CD4-positive, CD25-positive, alpha-beta regulatory T cell (primary cell): ENCODE measurements around the gene BCL2L13. TPM values are rescaled to one million over a fixed set of nuclear protein-coding genes. Genes with fewer than 3 reads are reported as not detected.

Experiments used
- ATAC-seq, 2 donors: fragments of 150-1000 bp; cut with Tn5 transposase; one replicate each; pipeline ENCODE4 v1.10.0; 2021; ENCODE audit warnings: low read depth in 2 of 2, moderate number of reproducible peaks in 2 of 2, moderate library complexity in 1 of 2
- DNase-seq, 3 donors: peaks; one replicate each; pipeline versions ENCODE4 v3.0.0 to v3.0.0-alpha.2; 2012 to 2022; ENCODE audit warnings: mixed read lengths in 1 of 3
- H3K27ac ChIP-seq: one replicate; pipeline ENCODE4 v1.7.0; 2013; ENCODE audit warnings: mild to moderate bottlenecking, low read length; ENCODE audit not compliant: insufficient read depth, poor library complexity, severe bottlenecking
- H3K27me3 ChIP-seq: one replicate; pipeline ENCODE4 v1.7.0; 2013; ENCODE audit warnings: low read length; ENCODE audit not compliant: control insufficient read depth, insufficient read depth
- H3K36me3 ChIP-seq: one replicate; pipeline ENCODE4 v1.7.0; 2013; ENCODE audit warnings: mild to moderate bottlenecking, low read length, moderate library complexity; ENCODE audit not compliant: control insufficient read depth, insufficient read depth
- H3K4me1 ChIP-seq: 2 replicates; pipeline ENCODE4 v1.7.0; 2013; ENCODE audit warnings: mild to moderate bottlenecking, low read length; ENCODE audit not compliant: insufficient read depth, control insufficient read depth, poor library complexity, severe bottlenecking
- H3K4me3 ChIP-seq: one replicate; pipeline ENCODE4 v1.7.0; 2013; ENCODE audit warnings: low read depth, mild to moderate bottlenecking, low read length, moderate library complexity
- H3K9me3 ChIP-seq, 2 experiments: 1 replicate in 1 of 2; 2 replicates in 1 of 2; pipeline ENCODE4 v1.7.0; 2013; ENCODE audit warnings: low read length in 2 of 2, mild to moderate bottlenecking in 1 of 2, moderate library complexity in 1 of 2; ENCODE audit not compliant: control insufficient read depth in 2 of 2
- H3K27ac Mint-ChIP-seq, 3 donors: one replicate each; pipeline ENCODE4 v1.8.0; 2020 to 2022; ENCODE audit warnings: mild to moderate bottlenecking in 3 of 3, mixed read lengths in 3 of 3, moderate library complexity in 2 of 3
- H3K27me3 Mint-ChIP-seq: one replicate; pipeline ENCODE4 v1.8.0; 2022; ENCODE audit warnings: mild to moderate bottlenecking, mixed read lengths
- H3K36me3 Mint-ChIP-seq: one replicate; pipeline ENCODE4 v1.8.0; 2020; ENCODE audit warnings: mixed read lengths
- H3K4me1 Mint-ChIP-seq, 4 donors: one replicate each; pipeline ENCODE4 v1.8.0; 2020 to 2022; ENCODE audit warnings: mixed read lengths in 4 of 4, mild to moderate bottlenecking in 1 of 4
- H3K4me3 Mint-ChIP-seq, 4 donors: one replicate each; pipeline ENCODE4 v1.8.0; 2020 to 2022; ENCODE audit warnings: mild to moderate bottlenecking in 4 of 4, mixed read lengths in 4 of 4, moderate library complexity in 3 of 4
- H3K9me3 Mint-ChIP-seq, 7 donors: one replicate each; pipeline ENCODE4 v1.8.0; 2020 to 2022; ENCODE audit warnings: mixed read lengths in 7 of 7, mild to moderate bottlenecking in 3 of 7, moderate library complexity in 2 of 7
- polyA plus RNA-seq, 4 donors: library from polyadenylated mRNA; unstranded; fragments of 300-500 nt; fragmentation: Illumina TruSeq; gene quantifications; one replicate each; pipeline ENCODE4 v1.2.3, GENCODE V29; 2021
- total RNA-seq: library from RNA; stranded (reverse); gene quantifications from one replicate; pipeline ENCODE4 v1.2.3, GENCODE V29; 2022

The BCL2L13 gene
- total and polyA plus RNA-seq, 5 donors from 2014 or later, result 24.5 to 43.8 (median 39.5) TPM

DNA sequence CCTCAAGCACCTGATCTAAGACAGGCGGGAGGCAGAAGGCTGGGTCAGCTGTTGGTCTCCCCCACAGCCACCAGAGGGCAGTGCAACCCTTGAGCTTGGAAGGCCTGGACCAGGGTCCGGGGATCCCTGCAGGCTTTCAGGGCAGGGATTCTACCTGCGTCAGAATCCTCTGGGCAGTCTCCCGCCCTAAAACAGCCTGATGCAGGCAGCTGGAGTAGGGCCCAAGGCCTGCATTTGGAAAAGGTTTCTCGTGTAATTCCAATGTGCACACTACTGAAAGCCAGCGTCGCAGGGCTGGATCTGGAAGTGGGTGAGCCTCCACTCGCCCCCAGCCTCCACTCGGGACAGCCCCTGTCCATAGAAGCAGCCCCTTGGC is 104.0 kb downstream of the BCL2L13 start:
- Mint-ChIP-seq H3K27ac (no peak overlapping the region), H3K36me3 (peaks cover 8% of the 10 kb centered on the region)

DNA sequence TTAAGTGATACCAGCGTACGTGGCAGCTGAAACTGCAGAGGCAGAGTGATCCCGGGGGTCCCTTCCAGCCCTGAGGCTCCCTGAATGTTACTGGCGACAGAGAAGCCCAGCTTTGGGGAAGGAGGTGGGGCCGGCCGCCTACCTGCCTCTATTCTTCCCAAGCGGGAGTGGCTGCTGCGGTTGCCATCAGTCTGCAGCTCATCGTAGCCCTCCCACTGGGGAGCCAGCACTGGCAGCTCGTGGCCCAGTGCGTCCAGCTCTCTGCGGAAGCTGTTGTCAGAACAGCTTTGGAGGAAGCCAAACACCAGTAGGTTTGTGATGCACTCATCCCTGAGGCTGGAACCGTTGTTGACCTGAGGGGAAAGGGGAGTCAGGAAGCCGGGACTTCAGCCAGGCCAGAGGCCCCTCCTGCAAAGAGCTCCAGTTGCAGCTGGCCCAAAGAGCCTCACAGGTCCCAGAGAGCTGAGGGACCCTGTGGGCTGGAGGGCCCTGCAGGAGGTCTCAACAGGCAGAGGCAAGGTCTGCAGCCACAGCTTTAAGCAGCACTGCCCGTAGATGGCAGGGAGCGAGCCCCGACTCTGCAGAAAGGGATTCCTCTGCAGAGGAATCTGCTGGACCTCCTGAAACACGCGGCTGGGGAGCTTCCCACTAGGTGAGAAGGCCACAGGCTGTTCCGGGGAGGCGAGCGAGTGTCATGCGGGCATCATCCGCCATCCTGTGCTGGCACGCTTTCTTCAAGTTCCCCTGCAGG is 105.3 kb downstream of the BCL2L13 start:
- Mint-ChIP-seq H3K9me3 (peaks cover 0 to 1% (median 0%) of the 10 kb centered on the region in 7 donors), H3K36me3 (peaks cover 4% of the 10 kb centered on the region), H3K4me3 (no peak overlapping the region), H3K27ac (no peak overlapping the region), H3K27me3 (no peaks in the 10 kb centered on the region), H3K4me1 (peaks cover 0 to 4% (median 4%) of the 10 kb centered on the region in 4 donors)
- Histone ChIP-seq H3K4me1 (no peaks in the 10 kb centered on the region), H3K27ac (no peak overlapping the region), H3K36me3 (peaks cover 15% of the 10 kb centered on the region), H3K9me3 (no peaks in the 10 kb centered on the region), H3K4me3 (no peak overlapping the region), H3K27me3 (no peaks in the 10 kb centered on the region)
- ATAC-seq (no peak), DNase-seq (no peak)

More for the DNA sequence above, 104.0 kb downstream of the BCL2L13 start:
- no peak overlapping the region for H3K4me3 ChIP-seq
- DNase-seq (peak; percentile 44 to 66 (median 49)), ATAC-seq (peak; percentile 54 to 72)
- Mint-ChIP-seq H3K27me3 (no peaks in the 10 kb centered on the region), H3K9me3 (peaks cover 0 to under 1% (median 0%) of the 10 kb centered on the region in 7 donors), H3K4me3 (no peak overlapping the region), H3K4me1 (peaks cover 0 to 4% (median 4%) of the 10 kb centered on the region in 4 donors)
- no peaks in the 10 kb centered on the region for H3K27me3 ChIP-seq
- H3K4me1 ChIP-seq, result no peaks in the 10 kb centered on the region
- H3K36me3 ChIP-seq, result peaks cover 28% of the 10 kb centered on the region
- H3K27ac ChIP-seq, result peak overlapping the region; percentile 5
- no peaks in the 10 kb centered on the region for H3K9me3 ChIP-seq

DNA sequence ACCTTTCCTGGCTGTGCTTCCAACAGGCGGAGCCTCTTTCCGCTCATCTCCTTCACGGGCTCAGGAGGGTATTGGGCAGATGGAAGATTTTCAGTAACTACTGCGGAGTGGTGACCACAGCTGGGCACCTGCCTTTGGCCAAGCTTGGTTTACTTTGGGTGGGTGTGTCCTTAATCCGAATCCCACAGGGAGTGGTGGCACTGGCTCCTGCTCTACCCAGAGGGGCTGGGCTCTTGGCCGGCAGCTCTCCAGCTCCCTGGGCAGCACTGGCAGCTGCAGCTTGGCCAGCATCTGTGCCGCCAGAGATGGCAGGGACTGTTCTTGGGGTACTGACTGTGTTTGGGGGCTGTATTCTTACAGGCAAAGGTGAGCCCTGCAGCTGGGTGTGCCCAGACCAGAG is 105.9 kb downstream of the BCL2L13 start:
- Mint-ChIP-seq H3K9me3 (peaks cover 0 to 1% (median 0%) of the 10 kb centered on the region in 7 donors), H3K27me3 (no peaks in the 10 kb centered on the region), H3K36me3 (peaks cover 4% of the 10 kb centered on the region), H3K4me3 (no peak overlapping the region), H3K4me1 (peaks cover 3 to 4% (median 4%) of the 10 kb centered on the region in 4 donors), H3K27ac (no peak overlapping the region)
- Histone ChIP-seq H3K4me3 (no peak overlapping the region), H3K27ac (no peak overlapping the region), H3K9me3 (no peaks in the 10 kb centered on the region), H3K27me3 (no peaks in the 10 kb centered on the region), H3K36me3 (peaks cover 10% of the 10 kb centered on the region), H3K4me1 (no peaks in the 10 kb centered on the region)
- no peak for ATAC-seq
- DNase-seq, result no peak

DNA sequence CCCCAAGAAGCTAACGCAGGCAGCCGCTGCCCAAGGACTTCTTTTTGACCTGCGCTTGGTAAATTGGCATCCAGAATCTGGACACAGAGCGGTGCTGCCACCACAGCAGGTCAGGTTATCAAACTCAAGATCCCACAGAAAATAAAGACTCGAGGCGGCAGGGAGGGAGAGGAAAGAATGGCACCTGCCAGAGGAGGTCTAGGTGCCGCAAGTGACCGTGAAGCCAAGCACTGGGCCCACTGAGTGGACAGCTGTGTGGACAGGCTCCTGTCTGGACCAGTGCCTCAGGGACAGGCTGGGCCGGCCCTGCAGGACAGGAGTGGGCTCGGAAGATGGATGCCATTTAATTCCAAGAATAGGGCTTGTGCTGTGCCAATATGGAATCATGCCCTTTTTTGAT is 108.4 kb downstream of the BCL2L13 start:
- H3K4me1 ChIP-seq, result no peaks in the 10 kb centered on the region
- Mint-ChIP-seq H3K4me3 (no peak overlapping the region), H3K9me3 (peaks cover 0 to 1% (median 0%) of the 10 kb centered on the region in 7 donors), H3K27me3 (no peaks in the 10 kb centered on the region), H3K27ac (no peak overlapping the region), H3K36me3 (peaks cover 4% of the 10 kb centered on the region), H3K4me1 (peaks cover 3 to 6% (median 5%) of the 10 kb centered on the region in 4 donors)
- DNase-seq (no peak), ATAC-seq (no peak)
- H3K9me3 ChIP-seq, result no peaks in the 10 kb centered on the region
- H3K4me3 ChIP-seq, result no peak overlapping the region
- H3K36me3 ChIP-seq, result peaks cover 7% of the 10 kb centered on the region
- H3K27me3 ChIP-seq, result no peaks in the 10 kb centered on the region
- H3K27ac ChIP-seq, result no peak overlapping the region

DNA sequence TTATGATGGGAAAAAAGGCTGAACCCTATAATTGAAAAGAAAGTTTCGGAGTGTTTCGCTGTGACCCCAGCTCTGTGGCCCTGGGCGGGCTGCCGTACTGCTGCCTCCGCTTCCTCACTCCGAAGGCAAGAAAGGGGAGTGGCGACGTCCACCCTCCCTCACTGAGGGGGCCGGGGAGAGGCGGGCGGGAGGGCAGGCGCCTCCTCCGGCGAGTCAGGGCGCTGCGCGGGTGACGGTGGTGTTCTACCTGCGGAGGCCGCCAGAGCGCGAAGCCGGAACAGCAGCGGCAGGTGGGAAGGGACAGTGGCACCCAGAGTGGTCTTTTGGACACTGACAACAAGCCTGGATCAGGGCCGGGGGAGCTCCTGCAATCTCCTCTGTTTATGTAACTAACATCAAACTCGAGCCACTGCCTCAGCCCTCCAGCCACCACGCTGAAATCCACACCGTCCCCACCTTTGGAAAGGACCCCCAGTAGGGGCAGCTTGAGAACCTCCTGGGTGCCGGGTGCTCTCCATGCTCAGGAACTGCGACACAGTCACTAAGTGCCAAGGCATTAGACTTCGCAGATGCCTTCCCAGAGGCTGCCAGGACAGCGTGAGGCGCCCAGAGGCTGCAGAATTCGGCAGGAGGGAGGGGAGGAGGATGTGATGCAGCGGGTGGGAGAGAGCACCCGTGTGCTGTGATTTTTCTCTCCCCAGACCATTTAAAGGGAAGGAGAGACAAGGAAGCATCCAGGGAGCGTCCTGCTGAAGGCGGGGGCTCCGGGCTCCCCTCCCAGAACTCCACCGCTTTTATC is 110.2 kb downstream of the BCL2L13 start:
- ATAC-seq (no peak), DNase-seq (no peak)
- Mint-ChIP-seq H3K4me3 (no peak overlapping the region), H3K9me3 (peaks cover 0 to 1% (median 0%) of the 10 kb centered on the region in 7 donors), H3K4me1 (peaks cover 0 to 6% (median 5%) of the 10 kb centered on the region in 4 donors), H3K27me3 (no peaks in the 10 kb centered on the region), H3K27ac (no peak overlapping the region), H3K36me3 (peaks cover 4% of the 10 kb centered on the region)
- Histone ChIP-seq H3K9me3 (no peaks in the 10 kb centered on the region), H3K27ac (no peak overlapping the region), H3K27me3 (no peaks in the 10 kb centered on the region), H3K4me3 (no peak overlapping the region), H3K36me3 (peaks cover 6% of the 10 kb centered on the region), H3K4me1 (no peaks in the 10 kb centered on the region)

DNA sequence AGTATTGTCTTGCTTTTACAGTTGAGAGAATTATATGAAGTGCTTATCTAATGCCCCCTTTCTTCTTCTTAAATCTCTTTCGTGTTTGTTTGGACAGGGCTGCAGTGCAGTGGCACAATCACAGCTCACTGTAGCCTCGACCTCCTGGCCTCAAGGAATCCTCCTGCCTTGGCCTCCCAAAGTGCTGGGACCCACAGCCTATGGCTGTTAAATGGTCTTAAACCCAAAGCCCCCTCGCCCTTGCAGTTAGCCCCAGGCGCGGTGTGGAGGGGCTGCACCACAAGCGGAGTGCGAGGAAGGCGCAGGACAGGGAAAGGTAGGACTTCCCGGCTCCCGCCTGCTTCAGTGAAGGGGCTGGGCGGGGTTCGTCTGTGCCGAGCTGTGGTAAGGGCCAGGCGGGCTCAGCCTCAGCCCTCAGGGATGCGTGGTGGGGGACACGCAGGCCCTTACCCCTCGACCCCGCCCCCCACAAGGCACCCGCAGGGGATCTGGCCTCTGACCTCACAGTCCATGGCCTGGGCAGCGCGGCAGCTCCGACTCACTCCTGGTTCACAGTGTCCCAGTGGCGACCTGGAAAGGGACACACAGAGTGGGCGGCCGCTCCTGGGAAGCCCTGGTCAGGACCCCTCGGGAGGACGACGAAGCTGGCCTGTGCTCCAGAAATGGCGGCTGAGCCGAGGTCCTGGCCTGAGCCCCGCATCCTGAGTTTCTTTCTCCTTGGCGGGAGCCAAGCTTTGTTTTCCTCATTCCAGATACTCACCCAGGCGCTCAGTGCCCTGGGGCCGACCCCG is 111.2 kb downstream of the BCL2L13 start:
- DNase-seq, result no peak
- Mint-ChIP-seq H3K36me3 (peaks cover 4% of the 10 kb centered on the region), H3K27ac (peak overlapping the region in 1 of 3 donors; percentile 56), H3K4me1 (peaks cover 0 to 11% (median 4%) of the 10 kb centered on the region in 4 donors), H3K27me3 (no peaks in the 10 kb centered on the region), H3K9me3 (peaks cover 0 to 1% (median 0%) of the 10 kb centered on the region in 7 donors), H3K4me3 (no peak overlapping the region)
- Histone ChIP-seq H3K36me3 (peaks cover 4% of the 10 kb centered on the region), H3K4me1 (no peaks in the 10 kb centered on the region), H3K27ac (no peak overlapping the region), H3K27me3 (no peaks in the 10 kb centered on the region), H3K9me3 (no peaks in the 10 kb centered on the region), H3K4me3 (no peak overlapping the region)
- no peak for ATAC-seq

DNA sequence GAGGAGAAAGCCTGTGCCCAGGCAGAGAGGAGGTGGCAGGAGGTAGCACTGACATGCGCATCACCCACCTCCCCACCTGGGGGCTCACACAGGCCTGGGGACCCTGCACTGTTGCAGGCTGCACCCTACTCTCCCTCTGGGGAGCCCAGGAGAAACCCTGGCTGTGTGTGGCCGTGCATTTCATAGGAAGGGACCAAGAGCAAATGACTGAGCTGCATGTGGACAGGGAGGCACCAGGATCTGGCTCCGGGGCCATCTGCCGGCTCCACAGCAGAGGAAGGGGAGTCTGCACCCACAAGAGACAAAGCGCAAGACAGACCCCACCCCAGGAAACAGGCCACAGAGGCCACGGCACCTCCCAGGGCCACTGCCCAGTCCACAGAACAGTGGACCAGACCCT is 113.0 kb downstream of the BCL2L13 start:
- Histone ChIP-seq H3K4me3 (no peak overlapping the region), H3K4me1 (no peaks in the 10 kb centered on the region), H3K27ac (no peak overlapping the region), H3K9me3 (no peaks in the 10 kb centered on the region), H3K36me3 (peaks cover 4% of the 10 kb centered on the region), H3K27me3 (no peaks in the 10 kb centered on the region)
- Mint-ChIP-seq H3K4me1 (peaks cover 0 to 13% (median 4%) of the 10 kb centered on the region in 4 donors), H3K9me3 (peaks cover 0 to 1% (median 0%) of the 10 kb centered on the region in 7 donors), H3K36me3 (peaks cover 4% of the 10 kb centered on the region), H3K27ac (no peak overlapping the region), H3K27me3 (no peaks in the 10 kb centered on the region), H3K4me3 (no peak overlapping the region)
- DNase-seq, result no peak
- no peak for ATAC-seq
